Endothelial cell of umbilical vein (primary cell): ENCODE measurements around the gene GET4. TPM values are rescaled to one million over a fixed set of nuclear protein-coding genes. Genes with fewer than 3 reads are reported as not detected.

Experiments used
- BruUV-seq: library from RNA; stranded (reverse); fragments of 400-500 nt; replicated peaks from 2 replicates; lab custom pipeline; 2021; lab: Mats Ljungman, UMichigan
- CTCF ChIA-PET: fragments of 300-600, 350-600 bp; sonication (Branson Sonifier 250); formaldehyde crosslinking; loops from one replicate; lab custom pipeline; 2021; ENCODE audit warnings: antibody characterized with exemption, inconsistent platforms; lab: Charles Lee
- POLR2A ChIA-PET: fragments of 300-600, 350-600 bp; sonication (Branson Sonifier 250); formaldehyde crosslinking; loops from one replicate; lab custom pipeline; 2021; ENCODE audit warnings: antibody characterized with exemption, inconsistent platforms; lab: Charles Lee
- DNase-seq: peaks from one replicate; pipeline ENCODE4 v3.0.0-alpha.2; 2011; ENCODE audit warnings: low read depth, low spot score
- FAIRE-seq: peaks from 2 replicates; lab custom pipeline; 2011; peaks lifted over from hg19 to GRCh38; lab: Jason Lieb, UNC
- H2AFZ ChIP-seq: 2 replicates; pipeline ENCODE4 v1.6.0; 2012; ENCODE audit warnings: low read depth, low read length, control low read depth, inconsistent platforms
- H3K27ac ChIP-seq: 2 replicates; pipeline ENCODE4 v1.5.1; 2011; ENCODE audit warnings: low read depth, mild to moderate bottlenecking, control low read depth, low read length, moderate library complexity; ENCODE audit not compliant: insufficient read depth
- H3K27me3 ChIP-seq, 2 experiments: 2 replicates each; pipeline versions ENCODE4 v1.6.0 to v1.6.1; 2011; ENCODE audit warnings: low read length in 2 of 2, mixed read lengths in 1 of 2; ENCODE audit not compliant: control insufficient read depth in 2 of 2, insufficient read depth in 2 of 2
- H3K36me3 ChIP-seq, 2 experiments: 2 replicates in 1 of 2; 3 replicates in 1 of 2; pipeline ENCODE4 v1.5.1; 2011; ENCODE audit warnings: low read length in 2 of 2, mild to moderate bottlenecking in 1 of 2, moderate library complexity in 1 of 2; ENCODE audit not compliant: control insufficient read depth in 2 of 2, insufficient read depth in 2 of 2; ENCODE audit errors: extremely low read depth in 1 of 2
- H3K4me1 ChIP-seq: 3 replicates; pipeline ENCODE4 v1.5.1; 2011; ENCODE audit warnings: mild to moderate bottlenecking, low read length; ENCODE audit not compliant: control insufficient read depth, insufficient read depth; ENCODE audit errors: extremely low read depth
- H3K4me2 ChIP-seq: 2 replicates; pipeline ENCODE4 v1.6.1; 2011; ENCODE audit warnings: low read length, control low read depth, mixed read lengths; ENCODE audit not compliant: insufficient read depth
- H3K4me3 ChIP-seq, 3 experiments: fragments of 200-600 bp in 1 of 3; sonication (generic), shearing (Covaris generic) in 1 of 3; replicated peaks in 1 of 3; 2 replicates each; pipeline ENCODE4 v1.5.1; 2011 to 2016; ENCODE audit warnings: control low read depth in 3 of 3, low read length in 3 of 3, mild to moderate bottlenecking in 2 of 3, inconsistent platforms in 1 of 3, low read depth in 1 of 3, moderate library complexity in 1 of 3; ENCODE audit not compliant: insufficient read depth in 1 of 3
- H3K79me2 ChIP-seq: 2 replicates; pipeline ENCODE4 v1.6.0; 2012; ENCODE audit warnings: low read length, inconsistent platforms; ENCODE audit not compliant: control insufficient read depth, insufficient read depth
- H3K9ac ChIP-seq: replicated peaks from 2 replicates; pipeline ENCODE3; 2011; ENCODE audit warnings: low read length, control low read depth; ENCODE audit not compliant: insufficient read depth; ENCODE audit errors: extremely low read depth
- H3K9me1 ChIP-seq: replicated peaks from 3 replicates; pipeline ENCODE4 v1.6.0; 2011; ENCODE audit warnings: mild to moderate bottlenecking, low read length; ENCODE audit not compliant: control insufficient read depth, insufficient read depth; ENCODE audit errors: extremely low read depth
- H3K9me3 ChIP-seq: replicated peaks from 2 replicates; pipeline ENCODE4 v1.5.1; 2012; ENCODE audit warnings: low read length, inconsistent platforms; ENCODE audit not compliant: control insufficient read depth, insufficient read depth
- H4K20me1 ChIP-seq: replicated peaks from 2 replicates; pipeline ENCODE3; 2011; ENCODE audit warnings: mild to moderate bottlenecking, low read length; ENCODE audit not compliant: control insufficient read depth, insufficient read depth; ENCODE audit errors: extremely low read depth
- CTCF ChIP-seq, 2 donors: IDR thresholded peaks; 1 replicate in 1 of 2; 2 replicates in 1 of 2; pipeline ENCODE4 v1.5.1; 2011; ENCODE audit warnings: low read length in 2 of 2, mild to moderate bottlenecking in 2 of 2, moderate library complexity in 2 of 2, control low read depth in 1 of 2, inconsistent platforms in 1 of 2, low read depth in 1 of 2; ENCODE audit not compliant: insufficient read depth in 1 of 2; ENCODE audit errors: extremely low read depth in 1 of 2
- EZH2 ChIP-seq: IDR thresholded peaks from 2 replicates; pipeline ENCODE4 v1.6.1; 2012; ENCODE audit warnings: borderline replicate concordance, low read depth, mild to moderate bottlenecking, moderate library complexity, low read length, inconsistent platforms; ENCODE audit not compliant: severe bottlenecking
- FOS ChIP-seq: IDR thresholded peaks from 2 replicates; pipeline ENCODE4 v1.6.1; 2011; ENCODE audit warnings: mild to moderate bottlenecking, low read length, moderate library complexity, borderline replicate concordance; ENCODE audit not compliant: insufficient read depth
- GATA2 ChIP-seq: IDR thresholded peaks from 2 replicates; pipeline ENCODE4 v1.7.0; 2011; ENCODE audit warnings: low read depth, mild to moderate bottlenecking, moderate library complexity, mixed read lengths, low read length; ENCODE audit not compliant: insufficient read length, insufficient read depth
- JUN ChIP-seq: IDR thresholded peaks from 2 replicates; pipeline ENCODE4 v1.6.1; 2011; ENCODE audit warnings: borderline replicate concordance, low read depth; ENCODE audit not compliant: insufficient read length, insufficient read depth
- MAX ChIP-seq: IDR thresholded peaks from 2 replicates; pipeline ENCODE4 v1.6.1; 2011; ENCODE audit not compliant: insufficient read depth, insufficient read length
- MYC ChIP-seq: IDR thresholded peaks from one replicate; pipeline ENCODE4 v1.6.1; 2011; ENCODE audit warnings: mild to moderate bottlenecking, low read depth, low read length
- POLR2A ChIP-seq: IDR thresholded peaks from 2 replicates; pipeline ENCODE4 v1.6.1; 2012; ENCODE audit warnings: low read depth, mild to moderate bottlenecking, control low read depth, low read length
- POLR2AphosphoS5 ChIP-seq: IDR thresholded peaks from 2 replicates; pipeline ENCODE4 v1.6.1; 2012; ENCODE audit warnings: low read depth, mild to moderate bottlenecking, control low read depth, low read length, moderate library complexity; ENCODE audit not compliant: insufficient read depth
- dilution Hi-C: fragments of 300-500 bp; cut with MboI; formaldehyde crosslinking; loops from one replicate; pipeline ENCODE4 v1.15.0; 2019; ENCODE audit warnings: low sequenced_read_pairs; ENCODE audit not compliant: extremely low pct_ligation_motif_present
- intact Hi-C: fragments of 100-400 bp; cut with micrococcal nuclease; formaldehyde crosslinking; loops from one replicate; pipeline ENCODE4 v1.10.0; 2022
- polyA plus RNA-seq, 4 experiments: library from polyadenylated mRNA; depleted of rRNA in 3 of 4; stranded (reverse) in 3 of 4; unstranded in 1 of 4; fragments of >200 nt; gene quantifications; 2 replicates each; pipeline versions ENCODE4 v1.2.1 to v1.2.3, GENCODE V29; 2011 to 2012; ENCODE audit warnings: missing spikeins in 1 of 4
- total RNA-seq: library from RNA; stranded (reverse); gene quantifications from 2 replicates; pipeline ENCODE4 v1.2.3, GENCODE V29; 2021

Gene GET4
- total and polyA plus RNA-seq, 2 donors (not counting 3 experiments of a cell fraction or from before 2014, with no cell fraction given), result 48.4 to 58.1 TPM

- CTCF ChIA-PET, result interaction anchor here (0.8 to 2.2 kb wide), 4 partner anchors 47 to 269 kb away, joined by 3 to 9 read pairs (median 7); partner anchors contain the start of gene ADAP1
- Histone ChIP-seq H3K9me1 (no peaks in the 10 kb centered on the region), H3K4me2 (no peak overlapping the region), H3K9ac (no peak overlapping the region), H4K20me1 (no peaks in the 10 kb centered on the region), H3K4me3 (no peak overlapping the region), H3K36me3 (no peaks in the 10 kb centered on the region), H3K27me3 (peaks cover 6 to 11% of the 10 kb centered on the region in 2 experiments), H3K9me3 (no peaks in the 10 kb centered on the region), H3K27ac (no peak overlapping the region), H3K79me2 (no peaks in the 10 kb centered on the region), H3K4me1 (no peaks in the 10 kb centered on the region), H2AFZ (no peak overlapping the region)
- FAIRE-seq (no peak), DNase-seq (no peak)
- no peak for TF ChIP-seq GATA2
- no peak for TF ChIP-seq MYC
- no peak for TF ChIP-seq FOS
- no peak for TF ChIP-seq JUN
- TF ChIP-seq CTCF (IDR thresholded peaks at IDR 0.05; ENCODE audit: extremely low read depth in 1 of 2, insufficient read depth in 1 of 2, low read depth in 1 of 2, low read length in 2 of 2), result no peak
- no peak for TF ChIP-seq POLR2AphosphoS5
- no peak for TF ChIP-seq MAX
- TF ChIP-seq POLR2A, result no peak
- no peak for TF ChIP-seq EZH2
- intact Hi-C loops (loop anchor here (5.0 kb wide), 1 partner anchor 155 kb away; no protein-coding TSS in a partner anchor), dilution Hi-C loops (no loop called here)
- BruUV-seq, result no TSS peak
- POLR2A ChIA-PET, result no interaction called here
These were observed 31.0 kb downstream of the GET4 start for GRCh38 chr7:907158-907980.
